GM12892 (cell line): ENCODE results near the gene RAMP3.

Source experiments
- POLR2A ChIP-seq: IDR thresholded peaks from 2 replicates; pipeline ENCODE4 v1.6.1; 2011; ENCODE audit warnings: low read depth, low read length, control low read depth
- POLR2AphosphoS5 ChIP-seq: IDR thresholded peaks from 2 replicates; pipeline ENCODE4 v1.6.1; 2011; ENCODE audit warnings: low read depth, low read length, control low read depth
- TAF1 ChIP-seq: IDR thresholded peaks from 2 replicates; pipeline ENCODE4 v1.6.1; 2011; ENCODE audit warnings: low read depth, mild to moderate bottlenecking, control low read depth, low read length, borderline replicate concordance

DNA sequence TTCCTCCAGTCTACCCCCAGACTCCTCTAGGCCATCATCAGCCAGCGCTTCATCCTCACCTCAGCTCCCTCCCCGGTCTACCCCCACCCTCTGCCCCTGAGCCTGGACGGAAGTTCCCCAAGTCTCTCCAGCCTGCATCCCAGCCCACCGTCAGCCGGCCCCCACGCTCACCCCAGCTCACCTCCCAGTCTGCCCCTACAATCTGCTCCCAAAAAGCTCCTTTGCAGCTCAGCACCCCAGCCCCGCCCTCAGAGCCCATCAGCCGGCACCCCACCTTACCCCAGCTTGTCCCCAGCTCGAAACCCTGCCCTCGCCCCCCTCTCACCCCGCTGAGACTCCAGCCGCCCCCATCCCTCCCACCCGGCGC lies 322 bp upstream of the RAMP3 start:
- TF ChIP-seq POLR2AphosphoS5: no peak
- no peak for TF ChIP-seq POLR2A
- no peak for TF ChIP-seq TAF1
